ENCODE data around the gene RIMBP2.

The RIMBP2 gene

DNA sequence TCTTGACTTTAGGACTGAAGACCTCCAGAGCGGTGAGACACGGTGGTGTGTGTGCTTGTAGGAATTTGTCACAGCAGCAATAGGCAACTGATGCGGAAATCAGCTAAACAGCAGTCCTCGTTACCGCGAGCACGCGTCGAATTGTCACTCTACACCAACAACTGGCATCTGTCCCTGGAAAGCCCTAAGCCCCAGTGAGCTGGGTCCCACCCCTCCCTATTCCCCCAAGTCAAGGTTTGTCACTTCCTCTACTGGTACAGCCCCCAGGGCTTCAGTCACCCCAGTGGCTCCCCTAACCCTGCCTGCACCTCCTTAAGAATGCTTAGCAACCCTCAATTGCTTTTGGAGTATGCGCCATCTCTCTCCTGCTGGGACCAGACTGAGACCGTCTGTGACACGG, 204.8 kb downstream of the RIMBP2 start:
- no peak overlapping the region for H3K4me3 ChIP-seq (ENCODE audit: low read length)
- H3K9ac ChIP-seq (ENCODE audit: low read length): no peak overlapping the region
- no peaks in the 10 kb centered on the region for H3K79me2 ChIP-seq (ENCODE audit: low read length)
- H3K4me1 ChIP-seq (ENCODE audit: low read length): no peaks in the 10 kb centered on the region
- H3K4me2 ChIP-seq (ENCODE audit: low read length): no peak overlapping the region
- H4K20me1 ChIP-seq (ENCODE audit: insufficient read depth, low read length): no peaks in the 10 kb centered on the region
- H3K36me3 ChIP-seq (replicated peaks; ENCODE audit: low read depth, low read length): no peaks in the 10 kb centered on the region
- H3K9me3 ChIP-seq (ENCODE audit: insufficient read depth, low read length): no peaks in the 10 kb centered on the region
- no peak overlapping the region for H2AFZ ChIP-seq (ENCODE audit: low read depth, low read length)
- H3K27me3 ChIP-seq (ENCODE audit: low read depth, low read length): no peaks in the 10 kb centered on the region
- TF ChIP-seq CTCF (IDR thresholded peaks at IDR 0.05; ENCODE audit: low read depth, low read length) (no peak), EZH2phosphoT487 (IDR thresholded peaks at IDR 0.05; ENCODE audit: low read depth) (no peak)
- H3K27ac ChIP-seq (ENCODE audit: low read length): no peak overlapping the region

GRCh38 chr12:130509454-130509853, 206.6 kb downstream of the RIMBP2 start:
- no peaks in the 10 kb centered on the region for H3K4me1 ChIP-seq (ENCODE audit: low read length)
- H3K27ac ChIP-seq (ENCODE audit: low read length): no peak overlapping the region
- H3K9me3 ChIP-seq (ENCODE audit: insufficient read depth, low read length): no peaks in the 10 kb centered on the region
- H3K27me3 ChIP-seq (ENCODE audit: low read depth, low read length): no peaks in the 10 kb centered on the region
- no peaks in the 10 kb centered on the region for H4K20me1 ChIP-seq (ENCODE audit: insufficient read depth, low read length)
- no peaks in the 10 kb centered on the region for H3K79me2 ChIP-seq (ENCODE audit: low read length)
- H3K9ac ChIP-seq (ENCODE audit: low read length): no peak overlapping the region
- TF ChIP-seq EZH2phosphoT487 (IDR thresholded peaks at IDR 0.05; ENCODE audit: low read depth): no peak
- TF ChIP-seq CTCF (IDR thresholded peaks at IDR 0.05; ENCODE audit: low read depth, low read length): no peak
- no peaks in the 10 kb centered on the region for H3K36me3 ChIP-seq (replicated peaks; ENCODE audit: low read depth, low read length)
- no peak overlapping the region for H3K4me2 ChIP-seq (ENCODE audit: low read length)
- no peak overlapping the region for H3K4me3 ChIP-seq (ENCODE audit: low read length)
- no peak overlapping the region for H2AFZ ChIP-seq (ENCODE audit: low read depth, low read length)

GRCh38 chr12:130508847-130509246, 207.3 kb downstream of the RIMBP2 start:
- H3K36me3 ChIP-seq (replicated peaks; ENCODE audit: low read depth, low read length): no peaks in the 10 kb centered on the region
- no peak overlapping the region for H2AFZ ChIP-seq (ENCODE audit: low read depth, low read length)
- no peak for TF ChIP-seq CTCF (IDR thresholded peaks at IDR 0.05; ENCODE audit: low read depth, low read length)
- H3K79me2 ChIP-seq (ENCODE audit: low read length): no peaks in the 10 kb centered on the region
- no peaks in the 10 kb centered on the region for H3K27me3 ChIP-seq (ENCODE audit: low read depth, low read length)
- no peaks in the 10 kb centered on the region for H4K20me1 ChIP-seq (ENCODE audit: insufficient read depth, low read length)
- H3K4me1 ChIP-seq (ENCODE audit: low read length): no peaks in the 10 kb centered on the region
- H3K9me3 ChIP-seq (ENCODE audit: insufficient read depth, low read length): no peaks in the 10 kb centered on the region
- H3K4me2 ChIP-seq (ENCODE audit: low read length): no peak overlapping the region
- H3K9ac ChIP-seq (ENCODE audit: low read length): no peak overlapping the region
- no peak overlapping the region for H3K4me3 ChIP-seq (ENCODE audit: low read length)
- no peak overlapping the region for H3K27ac ChIP-seq (ENCODE audit: low read length)

- Histone ChIP-seq H2AFZ (ENCODE audit: low read depth, low read length) (no peak overlapping the region), H3K27ac (ENCODE audit: low read length) (no peak overlapping the region), H3K79me2 (ENCODE audit: low read length) (no peaks in the 10 kb centered on the region), H3K4me3 (ENCODE audit: low read length) (no peak overlapping the region), H3K9ac (ENCODE audit: low read length) (no peak overlapping the region), H3K36me3 (replicated peaks; ENCODE audit: low read depth, low read length) (no peaks in the 10 kb centered on the region), H4K20me1 (ENCODE audit: insufficient read depth, low read length) (no peaks in the 10 kb centered on the region), H3K4me1 (ENCODE audit: low read length) (no peaks in the 10 kb centered on the region), H3K27me3 (ENCODE audit: low read depth, low read length) (no peaks in the 10 kb centered on the region), H3K9me3 (ENCODE audit: insufficient read depth, low read length) (no peaks in the 10 kb centered on the region), H3K4me2 (ENCODE audit: low read length) (no peak overlapping the region)
- TF ChIP-seq CTCF (IDR thresholded peaks at IDR 0.05; ENCODE audit: low read depth, low read length) (no peak), EZH2phosphoT487 (IDR thresholded peaks at IDR 0.05; ENCODE audit: low read depth) (no peak)
These were observed 207.8 kb downstream of the RIMBP2 start for GRCh38 chr12:130508318-130508717.

Data from OCI-LY3 (cell line).